Hepatocyte (in vitro differentiated cells): ENCODE measurements around the gene WDFY2. TPM values are rescaled to one million over a fixed set of nuclear protein-coding genes. Genes with fewer than 3 reads are reported as not detected.

Experiments used
- DNase-seq: peaks from one replicate; pipeline ENCODE4 v3.0.0-alpha.2; 2016; ENCODE audit warnings: low spot score
- H2AFZ ChIP-seq: fragments of 200-600 bp; sonication (generic); 2 replicates; pipeline ENCODE4 v1.6.0; 2016; ENCODE audit warnings: antibody characterized with exemption, mild to moderate bottlenecking
- H3K27ac ChIP-seq: fragments of 200-600 bp; sonication (generic); 2 replicates; pipeline ENCODE4 v1.5.1; 2016; ENCODE audit warnings: mild to moderate bottlenecking
- H3K27me3 ChIP-seq: fragments of 200-600 bp; sonication (generic); 2 replicates; pipeline ENCODE4 v1.6.1; 2016
- H3K36me3 ChIP-seq: fragments of 200-600 bp; sonication (generic); replicated peaks from 2 replicates; pipeline ENCODE4 v1.5.1; 2016; ENCODE audit warnings: low read depth; ENCODE audit not compliant: insufficient read depth
- H3K4me1 ChIP-seq: fragments of 200-600 bp; sonication (generic); 2 replicates; pipeline ENCODE4 v1.5.1; 2016; ENCODE audit warnings: mild to moderate bottlenecking, moderate library complexity; ENCODE audit not compliant: insufficient read depth
- H3K4me2 ChIP-seq: fragments of 200-600 bp; sonication (generic); 2 replicates; pipeline ENCODE4 v1.6.0; 2016
- H3K4me3 ChIP-seq: fragments of 200-600 bp; sonication (generic); 2 replicates; pipeline ENCODE4 v1.5.1; 2016; ENCODE audit warnings: mild to moderate bottlenecking
- H3K79me2 ChIP-seq: fragments of 200-600 bp; sonication (generic); 2 replicates; pipeline ENCODE4 v1.6.0; 2017; ENCODE audit warnings: mild to moderate bottlenecking
- H3K9me2 ChIP-seq: fragments of 200-600 bp; sonication (generic); replicated peaks from 2 replicates; pipeline ENCODE4 v1.6.0; 2017; ENCODE audit warnings: mild to moderate bottlenecking; ENCODE audit not compliant: insufficient read depth
- H3K9me3 ChIP-seq: fragments of 200-600 bp; sonication (generic); 2 replicates; pipeline ENCODE4 v1.5.1; 2016; ENCODE audit warnings: low read depth, mild to moderate bottlenecking
- H4K20me1 ChIP-seq: fragments of 200-600 bp; sonication (generic); 2 replicates; pipeline ENCODE4 v1.6.0; 2016; ENCODE audit warnings: mild to moderate bottlenecking; ENCODE audit not compliant: insufficient read depth, poor library complexity, severe bottlenecking
- CTCF ChIP-seq: fragments of 200-600 bp; sonication (generic); IDR thresholded peaks from 2 replicates; pipeline ENCODE4 v1.5.1; 2016; ENCODE audit warnings: antibody characterized with exemption, mild to moderate bottlenecking; ENCODE audit not compliant: poor library complexity
- EZH2 ChIP-seq: fragments of 200-600 bp; sonication (generic); IDR thresholded peaks from 2 replicates; pipeline ENCODE4 v1.6.1; 2016; ENCODE audit warnings: antibody characterized with exemption, mild to moderate bottlenecking, borderline replicate concordance
- EZH2phosphoT487 ChIP-seq: fragments of 200-600 bp; sonication (generic); IDR thresholded peaks from one replicate; pipeline ENCODE4 v1.6.1; 2018; ENCODE audit warnings: antibody characterized with exemption, mild to moderate bottlenecking, low read depth, moderate library complexity; ENCODE audit not compliant: unreplicated experiment, severe bottlenecking
- WGBS: methylation state at CpG from one replicate; pipeline ENCODE4 v1.1.6; 2016; ENCODE audit warnings: low lambda C conversion rate; ENCODE audit errors: missing lambda C conversion rate; 5-methylcytosine and 5-hydroxymethylcytosine counted together
- polyA plus RNA-seq: library from polyadenylated mRNA; unstranded; fragments of >200 nt; fragmentation: Nextera tagmentation; extraction: Ambion mirVana; gene quantifications from 2 replicates; pipeline ENCODE4 v1.2.1, GENCODE V29; 2016
- total RNA-seq: library from RNA; depleted of rRNA; stranded (reverse); fragments of >200 nt; gene quantifications from 2 replicates; pipeline ENCODE4 v1.2.3, GENCODE V29; 2014

WDFY2 gene
- total and polyA plus RNA-seq, 2 experiments from 2014 or later = 9.0 to 9.1 TPM

- 95% methylated on average over 3 of the region's 3 CpGs for WGBS
- DNase-seq = no peak
- H3K9me3 ChIP-seq = no peaks in the 10 kb centered on the region
- no peaks in the 10 kb centered on the region for H3K79me2 ChIP-seq
- no peak overlapping the region for H2AFZ ChIP-seq
- H3K36me3 ChIP-seq = no peaks in the 10 kb centered on the region
- no peaks in the 10 kb centered on the region for H3K4me1 ChIP-seq
- no peak overlapping the region for H3K4me3 ChIP-seq
- TF ChIP-seq CTCF (no peak), EZH2phosphoT487 (no peak), EZH2 (no peak)
- no peaks in the 10 kb centered on the region for H3K9me2 ChIP-seq
- H3K27ac ChIP-seq = no peak overlapping the region
- H4K20me1 ChIP-seq = no peaks in the 10 kb centered on the region
- H3K4me2 ChIP-seq = no peak overlapping the region
- H3K27me3 ChIP-seq = no peaks in the 10 kb centered on the region
Measured at GRCh38 chr13:51557438-51557837, 26.8 kb upstream of the WDFY2 start.

GRCh38 chr13:51557875-51558612 lies 26.2 kb upstream of the WDFY2 start:
- no peaks in the 10 kb centered on the region for H3K79me2 ChIP-seq

GRCh38 chr13:51559946-51560735 lies 24.1 kb upstream of the WDFY2 start:
- Histone ChIP-seq H3K27me3 (no peaks in the 10 kb centered on the region), H3K9me2 (no peaks in the 10 kb centered on the region), H3K4me1 (no peaks in the 10 kb centered on the region), H3K4me3 (no peak overlapping the region), H3K9me3 (no peaks in the 10 kb centered on the region), H4K20me1 (no peaks in the 10 kb centered on the region), H2AFZ (no peak overlapping the region), H3K79me2 (no peaks in the 10 kb centered on the region), H3K27ac (no peak overlapping the region), H3K4me2 (no peak overlapping the region), H3K36me3 (no peaks in the 10 kb centered on the region)
- no peak for DNase-seq
- no peak for TF ChIP-seq CTCF
- no peak for TF ChIP-seq EZH2phosphoT487
- no peak for TF ChIP-seq EZH2
- WGBS = 91% methylated on average over 1 of the region's 1 CpG

More at GRCh38 chr13:51557875-51558612, 26.2 kb upstream of the WDFY2 start:
- Histone ChIP-seq H3K9me2 (no peaks in the 10 kb centered on the region), H3K4me2 (no peak overlapping the region), H4K20me1 (no peaks in the 10 kb centered on the region), H3K4me1 (no peaks in the 10 kb centered on the region), H3K9me3 (no peaks in the 10 kb centered on the region), H3K27me3 (no peaks in the 10 kb centered on the region), H3K4me3 (no peak overlapping the region), H2AFZ (no peak overlapping the region), H3K36me3 (no peaks in the 10 kb centered on the region), H3K27ac (no peak overlapping the region)
- WGBS = 57% methylated on average over 10 of the region's 10 CpGs
- TF ChIP-seq CTCF (no peak), EZH2 (no peak), EZH2phosphoT487 (no peak)
- DNase-seq = no peak
